SK-N-SH (cell line): Measurements from ENCODE around the gene SIGLEC8. TPM values are rescaled to one million over a fixed set of nuclear protein-coding genes. Genes with fewer than 3 reads are reported as not detected.

Experiments used
- CTCF ChIA-PET: fragments of 300-600, 350-600 bp; formaldehyde crosslinking; extraction: SDS; loops from one replicate; lab custom pipeline; 2021; lab: Yijun Ruan, JAX
- POLR2A ChIA-PET: fragments of 350-600 bp; sonication (Branson Sonifier 250); formaldehyde crosslinking; extraction: SDS; loops from one replicate; lab custom pipeline; 2020; ENCODE audit warnings: antibody characterized with exemption, inconsistent platforms; lab: Yijun Ruan, JAX
- DNase-seq: peaks from one replicate; pipeline ENCODE4 v3.0.0; 2012
- H2AFZ ChIP-seq: fragments of 200-600 bp; sonication (generic); 2 replicates; pipeline ENCODE4 v1.8.1; 2016; ENCODE audit warnings: antibody characterized with exemption, mild to moderate bottlenecking, low read depth
- H3F3A ChIP-seq: fragments of 200-600 bp; sonication (generic); replicated peaks from 2 replicates; pipeline ENCODE3; 2016; ENCODE audit warnings: antibody characterized with exemption, mild to moderate bottlenecking; ENCODE audit not compliant: insufficient read depth
- H3K27ac ChIP-seq, 2 experiments: fragments of 200-500 bp in 1 of 2; fragments of 200-600 bp in 1 of 2; sonication (Bioruptor generic) in 1 of 2; sonication (generic), shearing (Covaris generic) in 1 of 2; 2 replicates each; pipeline versions ENCODE4 v1.5.1 to v1.6.1; 2014 to 2016; ENCODE audit warnings: low read depth in 2 of 2, inconsistent platforms in 1 of 2, low read length in 1 of 2, mild to moderate bottlenecking in 1 of 2, mixed read lengths in 1 of 2
- H3K27me3 ChIP-seq: fragments of 200-600 bp; sonication (generic), shearing (Covaris generic); 2 replicates; pipeline ENCODE4 v1.6.1; 2016; ENCODE audit warnings: mixed run types; ENCODE audit not compliant: insufficient read depth
- H3K36me3 ChIP-seq, 2 experiments: fragments of 200-500 bp in 1 of 2; fragments of 200-600 bp in 1 of 2; sonication (Bioruptor generic) in 1 of 2; sonication (generic) in 1 of 2; replicated peaks in 1 of 2; 2 replicates each; pipeline versions ENCODE3 to v1.5.1; 2014 to 2016; ENCODE audit warnings: low read length in 1 of 2, mild to moderate bottlenecking in 1 of 2; ENCODE audit not compliant: insufficient read depth in 2 of 2, control insufficient read depth in 1 of 2
- H3K4me1 ChIP-seq, 2 experiments: fragments of 200-500 bp in 1 of 2; fragments of 200-600 bp in 1 of 2; sonication (Bioruptor generic) in 1 of 2; sonication (generic), shearing (Covaris generic) in 1 of 2; 2 replicates each; pipeline versions ENCODE4 v1.5.1 to v1.6.1; 2014 to 2016; ENCODE audit warnings: low read depth in 1 of 2, low read length in 1 of 2, mixed run types in 1 of 2; ENCODE audit not compliant: insufficient read depth in 2 of 2, control insufficient read depth in 1 of 2
- H3K4me2 ChIP-seq: fragments of 200-600 bp; sonication (generic), shearing (Covaris generic); 2 replicates; pipeline ENCODE4 v1.6.1; 2017; ENCODE audit warnings: mixed run types
- H3K4me3 ChIP-seq, 2 experiments: fragments of 200-500 bp in 1 of 2; fragments of 200-600 bp in 1 of 2; sonication (Bioruptor generic) in 1 of 2; sonication (generic), shearing (Covaris generic) in 1 of 2; 2 replicates each; pipeline versions ENCODE4 v1.5.1 to v1.8.1; 2014 to 2016; ENCODE audit warnings: low read depth in 2 of 2, inconsistent platforms in 1 of 2, low read length in 1 of 2, mild to moderate bottlenecking in 1 of 2, mixed read lengths in 1 of 2, moderate library complexity in 1 of 2
- H3K79me2 ChIP-seq: fragments of 200-600 bp; sonication (generic); 2 replicates; pipeline ENCODE4 v1.8.1; 2017; ENCODE audit warnings: mild to moderate bottlenecking; ENCODE audit not compliant: insufficient read depth
- H3K9ac ChIP-seq: fragments of 200-600 bp; sonication (generic); 2 replicates; pipeline ENCODE4 v1.6.1; 2017; ENCODE audit warnings: mixed run types
- H3K9me2 ChIP-seq: fragments of 200-600 bp; sonication (generic); 2 replicates; pipeline ENCODE4 v1.6.1; 2017; ENCODE audit warnings: mixed run types
- H3K9me3 ChIP-seq: fragments of 200-600 bp; sonication (generic); 2 replicates; pipeline ENCODE4 v1.6.1; 2017; ENCODE audit warnings: mixed run types, mild to moderate bottlenecking, moderate library complexity
- H4K20me1 ChIP-seq: fragments of 200-600 bp; sonication (generic); 2 replicates; pipeline ENCODE4 v1.6.1; 2017; ENCODE audit warnings: mild to moderate bottlenecking, mixed run types; ENCODE audit not compliant: insufficient read depth
- CTCF ChIP-seq: fragments of 200-600 bp; sonication (generic); IDR thresholded peaks from 2 replicates; pipeline ENCODE4 v1.6.1; 2017; ENCODE audit warnings: antibody characterized with exemption, mild to moderate bottlenecking, moderate library complexity
- ELF1 ChIP-seq: IDR thresholded peaks from 2 replicates; pipeline ENCODE4 v1.4.0; 2012
- FOXJ3 ChIP-seq: sonication (generic); formaldehyde crosslinking; IDR thresholded peaks from 2 replicates; pipeline ENCODE4 v1.5.1; 2020; ENCODE audit warnings: mild to moderate bottlenecking, missing genetic modification reagents
- FOXM1 ChIP-seq: IDR thresholded peaks from 2 replicates; pipeline ENCODE4 v1.4.0; 2012; ENCODE audit warnings: low read depth, mild to moderate bottlenecking
- GATA2 ChIP-seq: sonication (generic); formaldehyde crosslinking; IDR thresholded peaks from 2 replicates; pipeline ENCODE4 v1.5.0; 2020; ENCODE audit warnings: mild to moderate bottlenecking, missing genetic modification reagents
- MEF2A ChIP-seq: IDR thresholded peaks from 2 replicates; pipeline ENCODE4 v1.4.0; 2012; ENCODE audit warnings: low read depth, borderline replicate concordance
- MXI1 ChIP-seq: IDR thresholded peaks from 2 replicates; pipeline ENCODE4 v1.6.1; 2012; ENCODE audit warnings: mild to moderate bottlenecking, low read depth, low read length, improper control_type of control experiment
- POLR2AphosphoS5 ChIP-seq: IDR thresholded peaks from 2 replicates; pipeline ENCODE4 v1.6.1; 2012; ENCODE audit warnings: low read depth, low read length
- RAD21 ChIP-seq: IDR thresholded peaks from 2 replicates; pipeline ENCODE4 v1.6.1; 2012; ENCODE audit warnings: mild to moderate bottlenecking, low read length
- REST ChIP-seq: IDR thresholded peaks from 2 replicates; pipeline ENCODE4 v1.6.1; 2012; ENCODE audit warnings: mild to moderate bottlenecking, low read depth, low read length, moderate library complexity
- SMC3 ChIP-seq: IDR thresholded peaks from 2 replicates; pipeline ENCODE4 v1.6.1; 2012; ENCODE audit warnings: low read depth, low read length, improper control_type of control experiment
- TAF1 ChIP-seq: IDR thresholded peaks from 2 replicates; pipeline ENCODE4 v1.6.1; 2012; ENCODE audit warnings: low read depth, mild to moderate bottlenecking, low read length, moderate library complexity, borderline replicate concordance
- TCF12 ChIP-seq: IDR thresholded peaks from 2 replicates; pipeline ENCODE4 v1.4.0; 2012
- USF2 ChIP-seq: fragments of 150-350 bp; IDR thresholded peaks from 2 replicates; pipeline ENCODE4 v1.6.1; 2017; ENCODE audit warnings: antibody characterized with exemption, low read length, low read depth, borderline replicate concordance
- WGBS: methylation state at CpG from one replicate; pipeline ENCODE4 v1.1.6; 2017; ENCODE audit warnings: low lambda C conversion rate; 5-methylcytosine and 5-hydroxymethylcytosine counted together
- polyA plus RNA-seq, 3 experiments: library from polyadenylated mRNA; depleted of rRNA; stranded (reverse); fragments of >200 nt; gene quantifications; 2 replicates each; pipeline ENCODE4 v1.2.3, GENCODE V29; 2012

SIGLEC8 gene
- polyA plus RNA-seq, 1 of the 3 experiments (the other 2 are of a cell fraction): not detected

GRCh38 chr19:51439021-51439465 is 19.2 kb downstream of the SIGLEC8 start:
- Histone ChIP-seq H3K9me2 (no peaks in the 10 kb centered on the region), H3K9me3 (no peaks in the 10 kb centered on the region), H3F3A (no peaks in the 10 kb centered on the region)
- WGBS: under 1% methylated on average over 4 of the region's 5 CpGs
- TF ChIP-seq SMC3 (peak; percentile 35), MXI1 (no peak), CTCF (peak; percentile 45), RAD21 (peak; percentile 56), ELF1 (no peak), FOXM1 (no peak), FOXJ3 (CRISPR knock-in tag) (no peak), MEF2A (no peak), TCF12 (no peak)
- TF ChIP-seq, all 33 proteins: peak for 3
- Histone ChIP-seq H3K27me3 (peaks cover 62% of the 10 kb centered on the region), H3K4me2 (no peak overlapping the region), H4K20me1 (no peaks in the 10 kb centered on the region), H2AFZ (no peak overlapping the region), H3K4me1 (no peaks in the 10 kb centered on the region), H3K4me3 (no peak overlapping the region), H3K27ac (no peak overlapping the region), H3K9ac (no peak overlapping the region), H3K79me2 (no peaks in the 10 kb centered on the region), H3K36me3 (no peaks in the 10 kb centered on the region)
- POLR2A ChIA-PET: no interaction called here
- CTCF ChIA-PET: interaction anchor here (0.6 to 8.1 kb wide), 12 partner anchors 10 to 141 kb away, joined by 3 to 37 read pairs (median 4); partner anchors contain the start of genes NKG7 and SIGLEC10
- DNase-seq: no peak

GRCh38 chr19:51434456-51434855 is 23.8 kb downstream of the SIGLEC8 start:
- Histone ChIP-seq H3F3A (no peaks in the 10 kb centered on the region), H3K27ac (no peak overlapping the region), H2AFZ (no peak overlapping the region), H3K4me3 (no peak overlapping the region), H3K79me2 (no peaks in the 10 kb centered on the region), H4K20me1 (no peaks in the 10 kb centered on the region), H3K4me2 (no peak overlapping the region), H3K9me3 (no peaks in the 10 kb centered on the region), H3K9me2 (no peaks in the 10 kb centered on the region), H3K4me1 (no peaks in the 10 kb centered on the region), H3K9ac (no peak overlapping the region), H3K27me3 (peaks cover 39% of the 10 kb centered on the region; the same call in 1 of the 2 replicates), H3K36me3 (no peaks in the 10 kb centered on the region)
- ChIA-PET POLR2A (no interaction called here), CTCF (interaction anchor here (8.1 kb wide), 1 partner anchor 13 kb away, joined by 37 read pairs; no protein-coding TSS in a partner anchor)
- no peak for DNase-seq
- TF ChIP-seq TAF1: no peak
- no peak for TF ChIP-seq POLR2AphosphoS5
- TF ChIP-seq MXI1: no peak
- no peak for TF ChIP-seq FOXJ3 (CRISPR knock-in tag)
- 0% methylated on average over 1 of the region's 1 CpG for WGBS

- DNase-seq: no peak
- Histone ChIP-seq H3K4me2 (no peak overlapping the region), H3F3A (no peaks in the 10 kb centered on the region), H3K9me2 (no peaks in the 10 kb centered on the region), H3K4me3 (no peak overlapping the region), H3K9ac (no peak overlapping the region), H3K79me2 (no peaks in the 10 kb centered on the region), H3K4me1 (no peaks in the 10 kb centered on the region), H3K36me3 (no peaks in the 10 kb centered on the region), H3K9me3 (no peaks in the 10 kb centered on the region), H2AFZ (no peak overlapping the region), H3K27me3 (peaks cover 44% of the 10 kb centered on the region; the same call in 1 of the 2 replicates), H4K20me1 (no peaks in the 10 kb centered on the region), H3K27ac (no peak overlapping the region)
- POLR2A ChIA-PET: no interaction called here
- CTCF ChIA-PET: interaction anchor here (8.1 kb wide), 1 partner anchor 12 kb away, joined by 37 read pairs; no protein-coding TSS in a partner anchor
- WGBS: 2% methylated on average over 4 of the region's 4 CpGs
- TF ChIP-seq USF2 (no peak), MEF2A (no peak), GATA2 (no peak), REST (no peak), TCF12 (no peak)
Measured at GRCh38 chr19:51433043-51433442, 25.2 kb downstream of the SIGLEC8 start.
